Measurements from ENCODE around the gene EFCAB3. TPM values are rescaled to one million over a fixed set of nuclear protein-coding genes. Genes with fewer than 3 reads are reported as not detected.

The EFCAB3 gene
- total RNA-seq (not detected), polyA plus RNA-seq (not detected)
- long read RNA-seq, donor 1: 0 reads
- long read RNA-seq, donor 2: 0 reads
- long read RNA-seq, donor 3: 0 reads
- long read RNA-seq, donor 4: 0 reads
- long read RNA-seq, donor 5: 0 reads
- long read RNA-seq, donor 6: 0 reads
- long read RNA-seq, donor 7: 0 reads
- long read RNA-seq, donor 8: 0 reads
- long read RNA-seq, donor 9: 0 reads
- long read RNA-seq, donor 10: 0 reads

DNA sequence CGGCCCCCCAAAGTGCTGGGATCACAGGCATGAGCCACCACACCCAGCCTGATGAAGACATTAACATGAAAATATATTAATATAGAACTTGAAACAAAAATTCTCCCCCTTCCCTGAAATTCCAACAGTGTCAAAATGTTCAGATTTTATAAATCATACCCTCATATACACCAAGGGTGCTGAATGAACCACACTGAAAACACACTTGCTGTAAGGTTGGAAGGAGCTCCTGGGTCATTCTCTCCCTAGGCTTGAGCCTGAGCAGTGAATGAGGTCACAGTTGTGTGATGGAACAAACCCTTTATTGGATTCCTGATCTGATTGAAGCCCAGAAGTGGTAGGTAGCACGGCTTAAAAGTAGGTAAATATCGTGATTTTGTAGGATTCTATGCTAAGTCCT is at the start of gene EFCAB3:
TSS of gene EFCAB3 (plus strand) at position 301 of the 400 bp plus-strand sequence. CDS start 2,427 bp downstream, outside the sequence.
- H3K27ac ChIP-seq: no peak within 1 kb of the TSS
- WGBS, 4 donors: 70 to 91% (median 79%) methylated on average over 3 of the region's 3 CpGs
- H3K4me3 ChIP-seq: no peak within 1 kb of the TSS
- no peak for DNase-seq
- intact Hi-C loops (cut with DNase I): no loop called here
- no peaks in the 10 kb centered on the region for H3K4me1 ChIP-seq (replicated peaks in 1 of 2)
- H3K36me3 ChIP-seq (replicated peaks in 1 of 2): no peaks in the 10 kb centered on the region
- peaks cover 4% of the 10 kb centered on the region for H3K27me3 ChIP-seq
- no peak for TF ChIP-seq CTCF (IDR thresholded peaks at IDR 0.05)
- no peak for TF ChIP-seq POLR2A (IDR thresholded peaks at IDR 0.05)
- no peaks in the 10 kb centered on the region for H3K9me3 ChIP-seq (replicated peaks in 1 of 3)

DNA sequence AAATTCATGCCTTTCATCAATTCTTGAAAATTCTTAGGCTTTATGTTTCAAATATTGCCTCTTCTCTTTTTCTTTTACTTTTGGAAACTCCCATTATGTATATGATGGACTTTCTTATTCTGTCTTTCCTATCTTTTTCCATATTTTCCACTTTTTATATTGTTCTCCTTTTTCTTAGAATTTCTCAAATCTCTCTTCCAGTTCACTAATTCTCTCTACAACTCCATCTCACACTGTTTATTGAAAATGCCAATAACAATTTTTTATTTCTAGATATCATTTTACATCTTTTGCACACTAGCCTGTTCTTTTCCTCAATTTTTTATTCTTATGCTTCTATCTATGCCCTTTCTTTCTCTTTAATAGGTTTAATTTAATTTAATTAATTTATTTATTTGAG is 43.8 kb upstream of the EFCAB3 start:
- Histone ChIP-seq H3K27me3 (no peaks in the 10 kb centered on the region), H3K27ac (no peak overlapping the region), H3K9me3 (replicated peaks in 1 of 3) (no peaks in the 10 kb centered on the region), H3K36me3 (replicated peaks in 1 of 2) (no peaks in the 10 kb centered on the region), H3K4me3 (no peak overlapping the region), H3K4me1 (replicated peaks in 1 of 2) (no peaks in the 10 kb centered on the region)
- TF ChIP-seq POLR2A (IDR thresholded peaks at IDR 0.05) (no peak), CTCF (IDR thresholded peaks at IDR 0.05) (no peak)
- intact Hi-C loops (cut with DNase I): no loop called here
- DNase-seq: no peak

- Histone ChIP-seq H3K36me3 (replicated peaks in 1 of 2) (no peaks in the 10 kb centered on the region), H3K27me3 (no peaks in the 10 kb centered on the region), H3K4me1 (replicated peaks in 1 of 2) (peaks cover 0 to 4% of the 10 kb centered on the region in 2 donors), H3K9me3 (replicated peaks in 1 of 3) (no peaks in the 10 kb centered on the region), H3K4me3 (no peak overlapping the region), H3K27ac (no peak overlapping the region)
- no peak for DNase-seq
- intact Hi-C loops (cut with DNase I): no loop called here
- no peak for TF ChIP-seq POLR2A (IDR thresholded peaks at IDR 0.05)
- TF ChIP-seq CTCF (IDR thresholded peaks at IDR 0.05): no peak
- 20 to 28% (median 23%) methylated on average over 3 of the region's 3 CpGs for WGBS, 4 donors
Observed at GRCh38 chr17:62343764-62344270, 36.5 kb upstream of the EFCAB3 start.

GRCh38 chr17:62351176-62351575 is 29.2 kb upstream of the EFCAB3 start:
- intact Hi-C loops (cut with DNase I): no loop called here

More at GRCh38 chr17:62351176-62351575, 29.2 kb upstream of the EFCAB3 start:
- WGBS, 4 donors: 75 to 85% (median 83%) methylated on average over 5 of the region's 5 CpGs
- no peak overlapping the region for H3K4me3 ChIP-seq
- no peaks in the 10 kb centered on the region for H3K9me3 ChIP-seq (replicated peaks in 1 of 3)
- no peak for DNase-seq
- H3K4me1 ChIP-seq (replicated peaks in 1 of 2): no peaks in the 10 kb centered on the region
- no peaks in the 10 kb centered on the region for H3K27me3 ChIP-seq
- no peak overlapping the region for H3K27ac ChIP-seq
- H3K36me3 ChIP-seq (replicated peaks in 1 of 2): no peaks in the 10 kb centered on the region
- TF ChIP-seq POLR2A (IDR thresholded peaks at IDR 0.05) (no peak), CTCF (IDR thresholded peaks at IDR 0.05) (no peak)
